HEK293T (cell line): ENCODE data around the gene SYT9.

Experiments used
- ARNT ChIP-seq: fragments of 450-650 bp; IDR thresholded peaks from 2 replicates; pipeline ENCODE4 v1.6.1; 2017; ENCODE audit warnings: mild to moderate bottlenecking
- ELF4 ChIP-seq: fragments of 450-650 bp; IDR thresholded peaks from 2 replicates; pipeline ENCODE4 v1.6.1; 2017; ENCODE audit warnings: antibody characterized with exemption
- FOXA1 ChIP-seq: fragments of 450-650 bp; IDR thresholded peaks from 2 replicates; pipeline ENCODE4 v1.6.1; 2016; ENCODE audit warnings: mild to moderate bottlenecking
- TARDBP ChIP-seq: fragments of 450-650 bp; IDR thresholded peaks from 2 replicates; pipeline ENCODE4 v1.6.1; 2016
- TF ChIP-seq, protein P1 (sequence below): fragments of 450-650 bp; IDR thresholded peaks from 2 replicates; pipeline ENCODE4 v1.6.1; 2016

DNA sequence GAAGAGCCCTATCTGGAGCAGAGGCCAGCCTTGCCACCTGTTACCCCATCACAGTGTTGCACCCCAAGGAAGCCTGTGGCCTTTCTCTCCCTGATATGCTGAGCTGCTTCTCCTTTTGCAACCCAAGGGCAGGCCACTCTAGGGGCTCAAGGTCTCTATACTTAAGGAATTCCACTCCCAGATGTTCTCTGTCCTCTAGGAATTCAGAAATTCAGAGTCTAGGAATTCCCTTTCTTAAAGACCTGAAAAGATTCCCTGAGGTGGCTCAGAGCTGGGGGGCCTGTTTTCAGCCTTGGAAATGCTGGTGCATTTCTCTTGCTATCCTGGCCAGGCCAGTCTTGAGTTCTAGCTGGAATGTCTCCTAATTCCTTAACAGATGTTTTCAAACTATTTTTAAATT lies 165.6 kb downstream of the SYT9 start:
- TF ChIP-seq ARNT = no peak
- no peak for TF ChIP-seq TARDBP
- no peak for TF ChIP-seq FOXA1
- TF ChIP-seq ELF4 = no peak
- TF ChIP-seq, protein P1, sequence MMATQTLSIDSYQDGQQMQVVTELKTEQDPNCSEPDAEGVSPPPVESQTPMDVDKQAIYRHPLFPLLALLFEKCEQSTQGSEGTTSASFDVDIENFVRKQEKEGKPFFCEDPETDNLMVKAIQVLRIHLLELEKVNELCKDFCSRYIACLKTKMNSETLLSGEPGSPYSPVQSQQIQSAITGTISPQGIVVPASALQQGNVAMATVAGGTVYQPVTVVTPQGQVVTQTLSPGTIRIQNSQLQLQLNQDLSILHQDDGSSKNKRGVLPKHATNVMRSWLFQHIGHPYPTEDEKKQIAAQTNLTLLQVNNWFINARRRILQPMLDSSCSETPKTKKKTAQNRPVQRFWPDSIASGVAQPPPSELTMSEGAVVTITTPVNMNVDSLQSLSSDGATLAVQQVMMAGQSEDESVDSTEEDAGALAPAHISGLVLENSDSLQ = no peak
